GM12875 (cell line): Measurements from ENCODE around the gene MRPL57.
"Not testable (repeated sequence)": the region's sequence is repeated elsewhere in the genome, so short reads cannot be mapped to it uniquely, and the experiment has no call there.

Experiments used
- H3K4me3 ChIP-seq: one replicate; pipeline ENCODE4 v1.5.1; 2011; ENCODE audit warnings: low read depth, low read length, control low read depth
- TF ChIP-seq, protein P1 (sequence below): IDR thresholded peaks from 2 replicates; pipeline ENCODE4 v1.5.1; 2011; ENCODE audit warnings: low read depth, mild to moderate bottlenecking, control low read depth, inconsistent platforms, low read length, moderate library complexity, borderline replicate concordance; ENCODE audit not compliant: insufficient read depth

Gene MRPL57

DNA sequence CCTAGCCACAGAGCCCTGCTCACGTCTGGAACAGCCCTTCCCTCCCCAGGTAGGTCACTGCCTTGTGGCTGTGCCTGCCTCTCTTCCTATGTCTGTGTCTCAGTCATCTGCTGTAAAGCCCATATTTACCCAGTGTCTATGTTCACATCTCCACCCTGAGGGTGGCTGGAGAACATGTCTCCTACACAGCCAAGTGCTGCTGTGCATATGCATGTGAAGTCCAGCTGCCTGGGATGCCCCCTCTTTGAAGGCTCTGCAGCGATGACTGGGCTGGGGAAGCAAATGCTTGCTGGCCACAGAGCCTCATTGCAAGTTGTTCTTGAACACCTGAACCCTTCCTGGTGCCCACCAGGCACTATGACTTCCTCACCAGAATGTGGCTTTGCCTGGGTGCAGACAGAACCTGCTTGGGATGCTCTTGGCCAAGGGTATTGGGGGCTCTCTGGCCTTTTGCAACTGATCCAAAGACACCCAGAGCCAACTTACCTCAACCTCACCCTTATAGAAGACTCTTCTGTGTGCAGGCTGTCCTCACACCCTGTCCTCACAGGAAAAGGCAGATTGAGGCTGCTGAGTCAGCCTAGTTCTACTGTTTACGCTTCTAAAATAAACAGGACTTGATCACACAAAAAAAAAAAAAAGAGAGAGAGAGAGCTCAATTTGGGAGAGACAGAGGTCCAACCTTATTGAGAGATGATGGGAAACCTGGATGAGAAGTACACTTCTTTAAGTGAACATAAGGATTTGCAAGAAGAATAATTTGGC, 26.5 kb downstream of the MRPL57 start:
- H3K4me3 ChIP-seq: no peak overlapping the region

DNA sequence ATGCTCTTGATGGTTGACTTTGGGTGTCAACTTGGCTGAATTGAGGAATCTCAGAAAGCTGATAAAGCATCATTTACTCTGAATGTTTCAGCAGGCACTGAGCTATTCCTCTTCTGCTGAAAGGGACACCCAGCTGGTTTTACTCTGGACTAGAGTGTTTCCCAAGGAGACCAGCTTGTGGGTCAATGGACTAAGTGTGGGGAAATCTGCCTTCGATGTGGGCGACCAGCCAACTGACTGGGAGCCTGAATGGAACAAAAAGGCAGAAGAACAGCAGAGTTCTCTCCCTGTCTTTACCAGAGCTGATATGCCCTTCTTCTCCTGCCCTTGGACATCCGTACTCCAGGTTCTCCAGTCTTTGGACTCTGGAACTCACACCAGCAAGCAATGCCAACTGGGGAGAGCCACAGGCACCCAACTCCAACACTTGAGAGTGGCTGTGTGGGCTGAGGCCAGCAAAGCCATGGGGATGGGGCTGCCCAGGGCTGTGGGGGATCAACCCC, 32.2 kb downstream of the MRPL57 start:
- TF ChIP-seq, protein P1, sequence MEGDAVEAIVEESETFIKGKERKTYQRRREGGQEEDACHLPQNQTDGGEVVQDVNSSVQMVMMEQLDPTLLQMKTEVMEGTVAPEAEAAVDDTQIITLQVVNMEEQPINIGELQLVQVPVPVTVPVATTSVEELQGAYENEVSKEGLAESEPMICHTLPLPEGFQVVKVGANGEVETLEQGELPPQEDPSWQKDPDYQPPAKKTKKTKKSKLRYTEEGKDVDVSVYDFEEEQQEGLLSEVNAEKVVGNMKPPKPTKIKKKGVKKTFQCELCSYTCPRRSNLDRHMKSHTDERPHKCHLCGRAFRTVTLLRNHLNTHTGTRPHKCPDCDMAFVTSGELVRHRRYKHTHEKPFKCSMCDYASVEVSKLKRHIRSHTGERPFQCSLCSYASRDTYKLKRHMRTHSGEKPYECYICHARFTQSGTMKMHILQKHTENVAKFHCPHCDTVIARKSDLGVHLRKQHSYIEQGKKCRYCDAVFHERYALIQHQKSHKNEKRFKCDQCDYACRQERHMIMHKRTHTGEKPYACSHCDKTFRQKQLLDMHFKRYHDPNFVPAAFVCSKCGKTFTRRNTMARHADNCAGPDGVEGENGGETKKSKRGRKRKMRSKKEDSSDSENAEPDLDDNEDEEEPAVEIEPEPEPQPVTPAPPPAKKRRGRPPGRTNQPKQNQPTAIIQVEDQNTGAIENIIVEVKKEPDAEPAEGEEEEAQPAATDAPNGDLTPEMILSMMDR: no peak
- H3K4me3 ChIP-seq: no peak overlapping the region

More for the DNA sequence above, 26.5 kb downstream of the MRPL57 start:
- TF ChIP-seq, protein P1: no peak

DNA sequence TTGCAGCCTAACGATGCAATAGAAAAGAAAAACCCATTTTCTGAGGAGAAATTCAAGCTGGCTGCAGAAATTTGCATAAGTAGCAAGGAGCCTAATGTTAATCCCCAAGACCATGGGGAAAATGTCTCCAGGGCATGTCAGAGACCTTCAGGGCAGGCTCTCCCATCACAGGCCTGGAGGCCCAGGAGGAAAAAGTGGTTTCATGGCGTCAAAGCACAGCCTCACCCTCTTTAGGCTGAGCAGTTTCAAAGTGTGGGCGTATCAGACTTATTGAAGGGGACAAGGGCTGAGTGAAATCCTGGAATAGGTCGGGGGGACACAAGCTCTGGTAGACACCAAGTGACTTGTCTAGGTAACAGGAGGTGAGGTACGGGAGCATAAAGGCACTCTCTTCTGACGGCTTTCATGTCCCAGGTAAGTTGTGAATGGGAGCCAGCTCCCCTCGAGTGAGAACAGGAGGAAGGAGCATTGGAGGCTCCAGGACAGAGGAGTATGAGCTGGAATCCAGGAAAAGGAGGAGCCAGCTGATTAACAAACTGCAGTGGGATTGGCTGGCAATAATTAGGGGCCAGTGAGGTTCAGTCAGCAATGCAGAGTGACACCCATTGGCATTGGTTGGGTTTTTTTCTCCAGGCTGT, 35.8 kb downstream of the MRPL57 start:
- TF ChIP-seq, protein P1: no peak

GRCh38 chr13:21215419-21215818, 39.0 kb downstream of the MRPL57 start:
- H3K4me3 ChIP-seq: not testable (repeated sequence)

More for the DNA sequence above, 35.8 kb downstream of the MRPL57 start:
- H3K4me3 ChIP-seq: no peak overlapping the region

GRCh38 chr13:21216332-21216731, 39.9 kb downstream of the MRPL57 start:
- TF ChIP-seq, protein P1: no peak
- no peak overlapping the region for H3K4me3 ChIP-seq

DNA sequence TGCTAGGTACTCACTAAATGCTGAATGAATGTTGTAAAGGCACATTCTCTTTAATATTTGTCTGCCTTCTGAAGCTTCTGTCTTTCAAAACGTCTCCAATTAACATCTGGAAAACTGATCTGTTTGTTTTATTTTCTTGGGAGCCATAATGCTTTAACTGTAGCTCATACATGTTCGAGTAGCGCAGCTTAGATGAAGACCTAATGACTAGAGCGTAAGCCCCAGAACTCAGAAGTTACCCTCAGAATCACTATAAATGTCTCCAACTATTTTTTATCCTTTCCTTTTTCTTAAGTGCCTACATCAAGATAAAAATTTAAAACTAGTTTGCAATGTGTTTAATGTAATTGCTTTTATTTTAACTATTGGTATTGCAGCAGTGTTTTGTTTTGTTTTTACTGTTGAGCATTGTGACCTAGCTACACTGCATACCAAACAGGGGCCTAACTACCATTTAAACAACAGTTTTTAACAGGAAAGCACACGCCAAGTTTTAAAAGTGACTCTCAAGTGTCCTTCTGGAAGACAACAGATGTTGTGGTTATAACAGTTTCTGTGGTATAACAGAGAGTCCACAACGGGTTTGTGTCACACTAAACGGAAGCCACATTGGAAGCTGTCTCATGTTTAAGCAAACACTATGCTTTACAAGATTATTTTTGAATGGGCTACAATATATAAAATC, 42.0 kb downstream of the MRPL57 start:
- TF ChIP-seq, protein P1: no peak
- H3K4me3 ChIP-seq: no peak overlapping the region

DNA sequence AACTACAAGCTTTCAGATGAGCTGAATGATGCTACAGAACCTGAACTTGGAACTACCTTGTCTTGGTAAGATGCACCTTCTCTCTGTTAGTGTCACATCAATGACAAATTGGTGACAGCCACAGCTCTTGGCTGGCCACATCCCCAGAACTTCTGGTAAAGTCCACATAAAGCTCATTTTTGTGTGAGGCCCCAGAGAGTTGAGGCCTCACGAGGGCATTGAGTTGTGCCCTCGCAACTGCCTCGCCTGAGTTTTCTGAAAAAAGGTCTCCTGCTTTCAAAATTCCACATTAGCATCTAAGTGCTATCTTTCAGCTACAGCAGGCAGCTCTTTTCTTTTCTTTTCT, 42.6 kb downstream of the MRPL57 start:
- no peak overlapping the region for H3K4me3 ChIP-seq
- TF ChIP-seq, protein P1: no peak

DNA sequence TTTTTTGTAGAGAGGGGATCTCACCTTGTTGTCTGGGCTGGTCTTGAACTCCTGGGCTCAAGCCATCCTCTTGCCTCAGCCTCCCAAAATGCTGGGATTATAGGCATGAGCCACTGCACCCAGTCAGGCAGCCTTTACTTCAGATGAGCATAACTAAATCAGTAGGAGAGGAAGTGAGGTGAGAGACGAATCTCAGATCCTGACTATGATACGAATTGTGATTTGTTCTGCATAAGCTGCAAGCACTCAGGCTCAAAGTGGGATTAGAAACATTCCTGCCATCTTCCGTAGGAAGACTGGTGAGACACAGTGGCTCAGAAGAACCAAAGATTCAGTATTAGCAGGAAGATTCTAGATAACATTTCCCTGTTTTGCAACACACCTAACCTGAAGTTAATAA, 43.3 kb downstream of the MRPL57 start:
- H3K4me3 ChIP-seq: not testable (repeated sequence)
